Vagina (tissue), 2 donors: ENCODE results near the gene CHD1L.

ENCODE experiments used
- POLR2A ChIP-seq, 2 donors: fragments of 450-650 bp; IDR thresholded peaks; one replicate each; pipeline ENCODE4 v1.6.1; 2017; ENCODE audit warnings: antibody characterized with exemption in 2 of 2, mild to moderate bottlenecking in 2 of 2, moderate library complexity in 2 of 2
- POLR2AphosphoS5 ChIP-seq, 2 donors: sonication (generic); formaldehyde crosslinking; IDR thresholded peaks; one replicate each; pipeline ENCODE4 v1.9.0; 2017; ENCODE audit warnings: antibody characterized with exemption in 2 of 2, mild to moderate bottlenecking in 2 of 2, low read depth in 1 of 2; ENCODE audit not compliant: insufficient read depth in 1 of 2
- TF ChIP-seq, protein P1 (sequence below), 3 experiments: fragments of 450-650 bp in 2 of 3; fragments of 200-600 bp in 1 of 3; sonication (generic) in 1 of 3; IDR thresholded peaks; one replicate each; pipeline ENCODE4 v1.5.1; 2017 to 2019; ENCODE audit warnings: antibody characterized with exemption in 3 of 3, mild to moderate bottlenecking in 2 of 3, moderate library complexity in 2 of 3

DNA sequence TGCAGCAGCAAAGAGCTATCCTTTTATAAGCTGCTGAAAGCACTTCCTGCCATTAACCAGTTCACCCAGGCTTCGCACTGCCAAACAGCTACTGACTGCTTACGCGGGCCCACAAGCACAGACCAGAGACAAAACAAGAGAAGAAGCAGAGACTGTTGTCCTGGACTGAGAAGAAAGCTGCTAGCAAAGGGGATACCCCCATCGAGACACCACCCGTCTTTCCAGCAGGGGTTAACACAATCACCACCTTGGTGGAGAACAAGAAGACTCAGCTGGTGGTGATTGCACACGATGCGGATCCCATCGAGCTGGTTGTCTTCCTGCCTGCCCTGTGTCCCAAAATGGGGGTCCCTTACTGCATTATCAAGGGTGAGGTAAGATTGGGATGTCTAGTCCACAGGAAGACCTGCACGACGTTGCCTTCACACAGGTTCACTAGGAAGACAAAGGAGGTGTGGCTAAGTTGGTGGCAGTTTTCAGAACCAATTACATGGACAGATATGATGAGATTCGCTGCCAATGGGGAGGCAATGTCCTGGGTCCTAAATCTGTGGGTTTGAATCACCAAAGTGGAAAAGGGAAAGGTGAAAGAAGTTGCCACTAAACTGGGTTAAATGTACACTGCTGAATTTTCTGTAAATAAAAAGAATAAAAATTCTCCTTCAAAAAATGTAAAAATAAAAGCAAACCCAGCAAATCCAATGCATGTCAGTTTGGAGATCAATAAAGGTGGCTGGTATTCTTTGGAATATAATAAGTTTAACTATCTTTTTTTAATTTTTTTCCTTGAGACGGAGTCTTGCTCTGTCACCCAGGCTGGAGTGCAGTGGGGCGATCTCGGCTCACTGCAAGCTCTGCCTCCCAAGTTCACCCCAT, 18.5 kb upstream of the CHD1L start:
- TF ChIP-seq, protein P1, sequence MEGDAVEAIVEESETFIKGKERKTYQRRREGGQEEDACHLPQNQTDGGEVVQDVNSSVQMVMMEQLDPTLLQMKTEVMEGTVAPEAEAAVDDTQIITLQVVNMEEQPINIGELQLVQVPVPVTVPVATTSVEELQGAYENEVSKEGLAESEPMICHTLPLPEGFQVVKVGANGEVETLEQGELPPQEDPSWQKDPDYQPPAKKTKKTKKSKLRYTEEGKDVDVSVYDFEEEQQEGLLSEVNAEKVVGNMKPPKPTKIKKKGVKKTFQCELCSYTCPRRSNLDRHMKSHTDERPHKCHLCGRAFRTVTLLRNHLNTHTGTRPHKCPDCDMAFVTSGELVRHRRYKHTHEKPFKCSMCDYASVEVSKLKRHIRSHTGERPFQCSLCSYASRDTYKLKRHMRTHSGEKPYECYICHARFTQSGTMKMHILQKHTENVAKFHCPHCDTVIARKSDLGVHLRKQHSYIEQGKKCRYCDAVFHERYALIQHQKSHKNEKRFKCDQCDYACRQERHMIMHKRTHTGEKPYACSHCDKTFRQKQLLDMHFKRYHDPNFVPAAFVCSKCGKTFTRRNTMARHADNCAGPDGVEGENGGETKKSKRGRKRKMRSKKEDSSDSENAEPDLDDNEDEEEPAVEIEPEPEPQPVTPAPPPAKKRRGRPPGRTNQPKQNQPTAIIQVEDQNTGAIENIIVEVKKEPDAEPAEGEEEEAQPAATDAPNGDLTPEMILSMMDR (IDR thresholded peaks at IDR 0.05): no peak
- TF ChIP-seq POLR2A (IDR thresholded peaks at IDR 0.05): no peak
- no peak for TF ChIP-seq POLR2AphosphoS5 (IDR thresholded peaks at IDR 0.05; ENCODE audit: insufficient read depth in 1 of 2, low read depth in 1 of 2)
